H54 (cell line): ENCODE results near the gene MYDGF.

ENCODE experiments used
- DNase-seq: peaks from one replicate; pipeline ENCODE4 v3.0.0; 2011; ENCODE audit warnings: low spot score, mixed read lengths; ENCODE audit not compliant: insufficient read length
- FAIRE-seq: peaks from 3 replicates; lab custom pipeline; 2011; peaks lifted over from hg19 to GRCh38; lab: Jason Lieb, UNC
- POLR2A ChIP-seq: IDR thresholded peaks from 2 replicates; pipeline ENCODE4 v1.6.1; 2011; ENCODE audit warnings: low read depth, mild to moderate bottlenecking, low read length

MYDGF gene

DNA sequence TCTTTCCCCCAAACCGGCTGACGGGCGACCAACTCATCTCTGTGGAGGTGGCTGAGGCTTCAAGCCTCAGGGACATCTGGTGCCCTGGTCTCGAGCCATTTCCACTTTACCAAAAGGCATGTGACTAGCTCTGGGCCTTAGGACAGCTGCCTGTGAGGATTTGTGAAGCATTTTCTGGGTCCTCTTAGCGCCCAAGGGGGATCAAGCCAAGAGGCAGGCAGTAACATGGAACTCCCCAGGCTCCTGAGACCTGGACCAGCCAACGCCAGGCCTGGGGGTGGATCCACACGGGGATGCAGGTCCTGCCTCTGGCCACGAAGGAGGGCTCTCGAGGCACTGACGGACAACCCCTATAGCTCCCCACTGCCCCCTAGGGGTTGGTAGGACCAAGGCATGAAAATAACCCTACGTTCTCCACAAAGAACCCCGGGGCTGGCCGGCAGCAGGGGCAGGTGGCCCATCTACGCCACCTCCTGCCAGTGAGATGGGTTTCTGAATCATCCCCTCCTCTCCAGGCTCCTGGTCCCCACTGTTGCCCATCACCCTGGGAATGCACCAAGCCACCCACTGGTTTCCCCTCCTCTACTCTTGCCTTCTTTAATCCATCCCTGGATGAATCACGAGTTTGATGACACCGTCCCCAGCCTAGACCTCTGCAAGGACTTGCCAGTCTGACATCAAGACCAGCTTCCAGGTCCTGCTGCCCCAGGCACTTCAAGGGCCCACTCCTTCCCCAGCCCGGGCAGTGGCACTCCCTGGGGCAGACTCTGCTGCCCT lies 7.0 kb upstream of the MYDGF start:
- DNase-seq, result peak; percentile 42
- no peak for FAIRE-seq
- no peak for TF ChIP-seq POLR2A

DNA sequence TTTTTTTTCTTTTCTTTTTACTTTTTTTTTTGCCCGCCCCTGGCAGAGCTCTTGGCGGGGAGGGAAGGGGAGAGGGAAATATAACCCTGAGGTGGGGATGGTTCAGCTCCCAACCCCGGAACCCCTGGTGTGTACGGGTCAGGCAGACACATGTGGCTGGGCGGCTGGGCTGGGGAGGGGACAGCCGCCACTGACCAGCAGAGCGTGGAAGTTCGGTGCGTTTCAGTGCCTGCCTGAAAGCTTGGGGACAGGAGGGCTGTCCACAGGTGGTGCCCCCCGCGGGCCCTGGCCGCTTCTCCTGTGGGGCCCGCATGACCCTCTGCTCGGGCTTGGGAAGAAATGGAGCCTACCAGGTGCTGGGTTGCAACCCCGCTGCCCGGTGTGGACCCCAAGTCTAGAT lies 5.2 kb upstream of the MYDGF start:
- no peak for TF ChIP-seq POLR2A
- no peak for DNase-seq
- FAIRE-seq, result no peak

DNA sequence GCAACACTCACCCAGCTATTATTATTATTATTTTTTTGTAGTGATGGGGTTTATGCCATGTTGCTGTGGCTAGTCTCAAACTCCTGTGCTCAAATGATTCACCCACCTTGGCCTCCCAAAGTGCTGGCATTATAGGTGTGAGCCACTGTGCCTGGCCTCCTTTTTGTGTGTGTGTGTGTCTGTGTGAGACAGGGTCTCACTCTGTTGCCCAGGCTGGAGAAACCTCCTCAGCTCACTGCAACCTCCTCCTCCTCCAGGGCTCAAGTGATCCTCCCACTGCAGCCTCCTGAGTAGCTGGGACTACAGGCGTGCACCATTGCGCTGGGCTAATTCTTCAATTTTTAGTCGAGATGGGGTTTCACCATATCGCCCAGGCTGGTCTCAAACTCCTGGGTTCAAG lies 3.6 kb upstream of the MYDGF start:
- DNase-seq (no peak), FAIRE-seq (no peak)
- TF ChIP-seq POLR2A, result no peak

DNA sequence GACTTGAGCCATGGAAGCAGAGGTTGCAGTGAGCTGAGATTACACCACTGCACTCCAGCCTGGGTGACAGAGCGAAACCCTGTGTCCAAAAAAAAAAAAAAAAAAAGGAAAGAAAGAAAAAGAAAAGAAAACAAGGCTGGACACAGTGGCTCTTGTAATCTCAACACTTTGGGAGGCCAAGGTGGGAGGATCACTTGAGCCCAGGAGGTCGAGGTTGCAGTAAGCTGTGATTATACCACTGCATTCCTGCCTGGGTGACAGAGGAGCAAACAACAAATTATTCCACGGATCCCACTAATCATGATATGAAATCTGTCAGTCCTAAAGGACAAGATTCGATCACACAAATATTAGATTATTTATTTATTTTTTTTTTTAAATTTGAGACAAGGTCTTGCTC lies 3.1 kb upstream of the MYDGF start:
- FAIRE-seq (no peak), DNase-seq (no peak)
- TF ChIP-seq POLR2A, result no peak

DNA sequence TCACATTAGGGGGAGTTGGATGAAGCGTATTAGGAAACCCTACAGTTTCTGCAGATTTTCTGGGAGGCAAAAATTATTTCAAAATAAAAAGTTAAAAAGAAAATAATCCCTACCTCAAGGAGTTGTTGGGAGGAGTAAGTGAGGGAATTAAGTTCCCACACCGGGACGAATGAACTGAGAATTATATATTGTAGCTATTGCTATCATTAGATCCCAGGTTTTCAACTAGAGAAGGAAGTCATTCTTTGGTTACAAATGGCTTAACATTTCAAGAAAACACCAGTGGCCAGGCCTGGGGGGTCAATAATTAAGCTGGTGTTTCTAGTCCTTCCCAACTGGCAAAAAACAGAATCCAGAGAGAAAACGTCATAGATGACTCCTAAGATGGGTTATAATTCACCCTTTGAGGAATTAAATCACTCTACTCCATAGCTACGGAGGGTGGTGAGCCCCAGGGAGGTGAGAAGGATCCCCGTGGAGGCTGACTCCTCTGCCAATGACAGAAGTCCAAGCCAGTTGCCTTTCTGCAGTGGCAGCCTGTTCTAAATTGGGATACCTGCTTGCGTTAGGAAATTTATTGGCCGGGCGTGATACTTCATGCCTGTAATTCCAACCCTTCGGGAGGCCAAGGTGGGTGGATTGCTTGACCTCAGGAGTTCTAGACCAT lies 1.2 kb upstream of the MYDGF start:
- DNase-seq, result no peak
- no peak for TF ChIP-seq POLR2A
- FAIRE-seq, result no peak

DNA sequence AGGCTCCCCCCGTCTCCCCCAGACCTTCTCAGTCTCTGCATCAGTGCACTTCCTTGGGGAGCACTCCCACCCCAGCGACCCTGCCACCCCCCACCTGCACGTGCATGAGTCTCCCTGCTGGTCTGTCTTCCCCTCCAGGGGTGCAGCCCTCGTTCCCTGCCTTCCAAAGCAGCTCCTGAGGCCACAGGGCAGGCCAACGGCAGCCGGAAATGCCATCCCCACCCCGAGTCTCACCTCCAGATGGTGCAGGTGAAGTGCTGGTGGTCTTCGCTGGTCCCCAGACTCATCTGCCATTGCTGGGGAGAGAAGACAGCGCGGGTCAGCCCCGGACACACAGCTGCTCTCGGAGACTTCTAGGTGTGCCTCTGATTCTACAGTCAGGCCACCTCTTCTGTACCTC lies 5.5 kb downstream of the MYDGF start:
- DNase-seq (no peak), FAIRE-seq (no peak)
- TF ChIP-seq POLR2A, result no peak

DNA sequence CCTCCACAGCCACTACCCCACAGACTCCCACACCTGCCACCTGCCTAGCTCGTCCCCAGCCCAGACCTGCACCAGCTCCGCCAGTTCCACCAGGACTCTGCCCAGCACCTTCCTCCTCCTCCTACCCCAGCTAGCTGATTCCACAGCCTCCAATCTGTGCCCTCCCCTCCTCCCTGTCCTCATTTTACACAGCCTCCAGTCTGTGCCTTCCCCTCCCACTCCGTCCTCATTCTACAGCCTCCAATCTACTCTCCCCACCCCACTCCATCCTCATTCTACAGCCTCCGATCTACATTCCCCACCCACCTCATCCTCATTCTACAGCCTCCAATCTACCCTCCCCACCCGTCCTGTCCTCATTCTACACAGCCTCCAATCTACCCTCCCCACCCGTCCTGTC lies 7.3 kb downstream of the MYDGF start:
- FAIRE-seq, result no peak
- no peak for DNase-seq
- TF ChIP-seq POLR2A, result no peak

DNA sequence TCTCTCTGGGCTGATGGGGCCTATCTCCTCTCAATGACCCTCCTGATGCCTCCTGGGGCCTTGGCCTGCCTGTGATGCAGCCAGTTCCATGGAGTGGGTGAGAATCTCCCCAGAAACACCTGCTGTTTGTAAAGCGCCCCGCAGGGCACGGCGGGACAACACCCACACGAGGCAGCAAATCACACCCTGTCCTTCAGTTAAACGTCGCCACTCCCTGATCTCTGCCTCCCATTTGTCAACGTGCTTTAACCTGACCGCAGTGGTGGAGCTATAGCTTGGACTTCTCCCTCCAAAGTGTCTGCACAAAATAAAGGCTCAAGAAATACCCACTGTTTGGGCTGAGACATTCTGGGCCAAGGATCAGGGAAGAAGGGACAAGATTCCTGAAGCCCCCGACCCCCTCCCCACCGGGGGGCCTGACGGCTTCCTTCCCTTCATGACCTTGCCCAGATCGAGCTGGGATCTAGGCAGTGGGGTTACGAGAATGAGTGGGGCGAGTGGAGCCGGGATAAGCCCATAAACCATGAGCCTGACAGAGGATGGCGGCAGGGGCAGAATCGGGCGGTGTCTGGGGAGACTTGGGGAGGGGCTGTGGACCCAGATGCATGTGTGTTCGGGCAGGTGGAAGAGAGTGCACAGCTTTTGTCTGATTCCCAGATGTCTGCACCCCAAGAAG lies 8.0 kb downstream of the MYDGF start:
- no peak for FAIRE-seq
- TF ChIP-seq POLR2A, result no peak
- no peak for DNase-seq

DNA sequence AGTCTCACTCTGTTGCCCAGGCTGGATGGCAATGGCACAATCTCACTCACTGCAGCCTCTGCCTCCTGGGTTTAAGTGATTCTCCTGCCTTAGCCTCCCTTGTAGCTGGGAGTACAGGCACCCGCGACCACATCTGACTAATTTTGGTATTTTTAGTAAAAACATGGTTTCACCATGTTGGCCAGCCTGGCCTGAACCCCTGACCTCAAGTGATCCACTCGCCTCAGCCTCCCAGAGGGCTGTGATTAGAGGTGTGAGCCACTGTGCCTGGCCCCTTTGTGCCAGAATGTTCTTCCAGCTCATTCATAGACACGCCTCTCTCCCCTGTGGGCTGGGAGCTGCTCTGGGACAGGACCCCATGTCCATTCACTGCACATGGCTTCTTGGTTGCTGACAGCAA lies 9.1 kb downstream of the MYDGF start:
- FAIRE-seq, result no peak
- no peak for TF ChIP-seq POLR2A
- no peak for DNase-seq

DNA sequence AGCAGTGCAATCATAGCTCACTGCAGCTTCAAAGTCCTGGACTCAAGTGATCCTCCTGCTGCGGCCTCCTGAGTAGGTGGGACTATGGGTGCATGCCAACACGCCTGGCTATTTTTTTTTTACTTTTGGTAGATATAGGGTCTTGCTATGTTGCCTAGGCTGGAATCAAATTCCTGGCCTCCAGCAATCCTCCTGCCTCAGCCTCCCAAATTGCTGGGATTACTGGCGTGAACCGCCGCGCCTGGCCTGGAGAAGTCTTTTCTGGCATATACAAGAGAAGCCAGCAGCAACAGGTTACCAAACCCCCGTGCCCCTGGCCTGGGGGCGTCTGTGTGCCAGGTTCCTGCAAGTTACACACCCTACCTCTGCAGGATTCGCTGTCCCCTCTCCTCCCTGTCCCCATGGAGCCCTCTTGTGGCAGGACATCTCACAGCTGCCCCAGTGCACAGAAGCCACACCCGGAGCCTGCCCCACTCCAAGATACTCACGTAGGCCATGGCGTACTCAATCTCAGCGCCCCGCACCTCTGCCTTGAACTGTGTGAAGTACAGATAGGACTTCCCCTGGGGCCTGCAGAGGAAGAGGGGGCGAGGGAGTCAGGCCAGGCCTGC lies 9.9 kb downstream of the MYDGF start:
- no peak for DNase-seq
- no peak for FAIRE-seq
- no peak for TF ChIP-seq POLR2A

DNA sequence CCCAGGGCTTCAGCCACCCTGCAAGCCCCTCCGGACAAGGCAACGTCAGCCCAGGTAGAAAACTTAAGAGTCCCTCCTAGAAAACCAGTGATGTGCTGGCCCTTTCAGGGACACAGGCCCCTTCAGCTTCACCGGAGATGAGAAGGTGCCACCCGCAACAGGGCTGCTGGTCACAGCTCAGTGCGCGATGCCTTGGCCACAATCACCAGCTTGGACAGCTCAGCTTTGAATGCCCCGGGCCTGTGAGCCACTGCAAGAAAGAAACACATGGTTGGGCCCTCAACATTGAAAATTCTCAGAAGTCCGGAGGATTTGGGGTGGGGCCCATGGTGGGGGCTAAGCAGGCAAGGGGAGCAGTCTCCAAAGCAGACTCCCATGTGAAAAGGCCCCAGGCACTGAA lies 12.3 kb downstream of the MYDGF start:
- FAIRE-seq, result no peak
- TF ChIP-seq POLR2A, result no peak
- no peak for DNase-seq

DNA sequence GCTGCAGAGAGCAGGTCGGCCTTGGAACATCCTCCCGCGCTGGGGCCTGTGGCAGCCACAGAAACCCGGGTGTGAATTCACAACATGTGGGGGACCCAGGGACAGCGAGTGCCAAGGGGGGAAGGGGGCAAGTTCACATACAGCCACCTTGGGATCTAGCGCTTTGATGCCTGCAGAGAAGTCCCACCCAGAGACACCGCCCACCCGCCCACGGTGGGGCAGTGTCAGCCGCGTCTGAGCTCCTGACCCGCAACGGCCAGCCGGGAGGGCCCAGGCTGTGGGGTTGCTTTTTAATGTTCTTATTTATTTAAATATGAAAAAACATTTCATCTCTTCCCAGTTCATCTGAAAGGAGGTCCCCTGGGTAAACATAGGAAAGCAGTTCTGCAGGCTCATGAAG lies 12.9 kb downstream of the MYDGF start:
- no peak for DNase-seq
- TF ChIP-seq POLR2A, result no peak
- FAIRE-seq, result no peak

DNA sequence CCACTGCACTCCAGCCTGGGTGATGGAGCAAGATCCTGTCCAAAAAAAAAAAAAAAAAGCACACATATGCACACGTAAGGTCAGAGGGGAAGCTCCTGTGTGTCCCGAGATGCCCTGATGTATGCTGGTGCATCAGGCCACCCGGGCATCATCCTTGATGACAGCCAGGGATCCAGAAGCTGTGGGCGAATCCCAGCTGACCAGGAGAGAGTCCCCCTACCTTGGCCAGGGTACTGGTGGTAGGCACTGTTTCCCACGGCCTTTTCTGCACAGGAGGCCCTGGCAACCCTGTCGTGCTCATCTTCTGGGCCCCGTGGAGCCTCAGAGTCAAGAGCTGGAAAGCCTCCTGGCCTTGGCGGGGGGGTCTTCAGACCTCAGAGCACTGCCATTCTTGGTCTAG lies 14.0 kb downstream of the MYDGF start:
- FAIRE-seq (no peak), DNase-seq (no peak)
- no peak for TF ChIP-seq POLR2A
